H1 (cell line): Measurements from ENCODE around the gene HSPA1L. TPM values are rescaled to one million over a fixed set of nuclear protein-coding genes. Genes with fewer than 3 reads are reported as not detected.

Experiments used
- CBX5 ChIP-seq: fragments of 300-800, 300-1000 bp; sonication (generic); IDR thresholded peaks from 2 replicates; pipeline ENCODE4 v1.7.1; 2016; ENCODE audit warnings: antibody characterized with exemption, low read length, low read depth
- HDAC6 ChIP-seq: IDR thresholded peaks from one replicate; pipeline ENCODE4 v1.7.1; 2012; ENCODE audit warnings: low read depth, mild to moderate bottlenecking, inconsistent platforms, low read length, moderate library complexity
- MAFK ChIP-seq: IDR thresholded peaks from 2 replicates; pipeline ENCODE4 v1.6.1; 2012; ENCODE audit warnings: low read depth, mild to moderate bottlenecking, improper control_type of control experiment, low read length
- TEAD4 ChIP-seq: IDR thresholded peaks from 2 replicates; pipeline ENCODE4 v1.6.1; 2012; ENCODE audit warnings: low read depth, low read length, inconsistent platforms, mixed read lengths
- polyA plus RNA-seq, 7 experiments: library from polyadenylated mRNA; depleted of rRNA in 3 of 7; stranded (reverse) in 5 of 7; unstranded in 2 of 7; fragments of >200 nt in 5 of 7; fragments of 200-250 nt in 2 of 7; gene quantifications; 1 replicate in 5 of 7; 2 replicates in 1 of 7; 4 replicates in 1 of 7; pipeline versions ENCODE4 v1.2.1 to v1.2.3, GENCODE V29; 2011 to 2013; ENCODE audit warnings: missing spikeins in 2 of 7, mixed read lengths in 2 of 7
- total RNA-seq: library from RNA; stranded (reverse); fragmentation: NEBNext Ultra II Directional; extraction: Animal tissue kit (Norgen Biotek cat#: 25700); gene quantifications from 2 replicates; pipeline ENCODE4 v1.2.1, GENCODE V29; 2021
- TF ChIP-seq, protein P1 (sequence below): fragments of 300-600 bp; sonication (generic); IDR thresholded peaks from 2 replicates; pipeline ENCODE4 v1.7.1; 2012; ENCODE audit warnings: low read length, moderate library complexity, mild to moderate bottlenecking, inconsistent platforms; ENCODE audit not compliant: insufficient replicate concordance

The HSPA1L gene
- total and polyA plus RNA-seq, 2 of the 8 experiments (the other 6 are each of a cell fraction or from before 2014, with no cell fraction given), result 1.00 to 1.9 TPM

- TF ChIP-seq TEAD4 (no peak), MAFK (no peak), CBX5 (no peak), HDAC6 (no peak)
- TF ChIP-seq, protein P1, sequence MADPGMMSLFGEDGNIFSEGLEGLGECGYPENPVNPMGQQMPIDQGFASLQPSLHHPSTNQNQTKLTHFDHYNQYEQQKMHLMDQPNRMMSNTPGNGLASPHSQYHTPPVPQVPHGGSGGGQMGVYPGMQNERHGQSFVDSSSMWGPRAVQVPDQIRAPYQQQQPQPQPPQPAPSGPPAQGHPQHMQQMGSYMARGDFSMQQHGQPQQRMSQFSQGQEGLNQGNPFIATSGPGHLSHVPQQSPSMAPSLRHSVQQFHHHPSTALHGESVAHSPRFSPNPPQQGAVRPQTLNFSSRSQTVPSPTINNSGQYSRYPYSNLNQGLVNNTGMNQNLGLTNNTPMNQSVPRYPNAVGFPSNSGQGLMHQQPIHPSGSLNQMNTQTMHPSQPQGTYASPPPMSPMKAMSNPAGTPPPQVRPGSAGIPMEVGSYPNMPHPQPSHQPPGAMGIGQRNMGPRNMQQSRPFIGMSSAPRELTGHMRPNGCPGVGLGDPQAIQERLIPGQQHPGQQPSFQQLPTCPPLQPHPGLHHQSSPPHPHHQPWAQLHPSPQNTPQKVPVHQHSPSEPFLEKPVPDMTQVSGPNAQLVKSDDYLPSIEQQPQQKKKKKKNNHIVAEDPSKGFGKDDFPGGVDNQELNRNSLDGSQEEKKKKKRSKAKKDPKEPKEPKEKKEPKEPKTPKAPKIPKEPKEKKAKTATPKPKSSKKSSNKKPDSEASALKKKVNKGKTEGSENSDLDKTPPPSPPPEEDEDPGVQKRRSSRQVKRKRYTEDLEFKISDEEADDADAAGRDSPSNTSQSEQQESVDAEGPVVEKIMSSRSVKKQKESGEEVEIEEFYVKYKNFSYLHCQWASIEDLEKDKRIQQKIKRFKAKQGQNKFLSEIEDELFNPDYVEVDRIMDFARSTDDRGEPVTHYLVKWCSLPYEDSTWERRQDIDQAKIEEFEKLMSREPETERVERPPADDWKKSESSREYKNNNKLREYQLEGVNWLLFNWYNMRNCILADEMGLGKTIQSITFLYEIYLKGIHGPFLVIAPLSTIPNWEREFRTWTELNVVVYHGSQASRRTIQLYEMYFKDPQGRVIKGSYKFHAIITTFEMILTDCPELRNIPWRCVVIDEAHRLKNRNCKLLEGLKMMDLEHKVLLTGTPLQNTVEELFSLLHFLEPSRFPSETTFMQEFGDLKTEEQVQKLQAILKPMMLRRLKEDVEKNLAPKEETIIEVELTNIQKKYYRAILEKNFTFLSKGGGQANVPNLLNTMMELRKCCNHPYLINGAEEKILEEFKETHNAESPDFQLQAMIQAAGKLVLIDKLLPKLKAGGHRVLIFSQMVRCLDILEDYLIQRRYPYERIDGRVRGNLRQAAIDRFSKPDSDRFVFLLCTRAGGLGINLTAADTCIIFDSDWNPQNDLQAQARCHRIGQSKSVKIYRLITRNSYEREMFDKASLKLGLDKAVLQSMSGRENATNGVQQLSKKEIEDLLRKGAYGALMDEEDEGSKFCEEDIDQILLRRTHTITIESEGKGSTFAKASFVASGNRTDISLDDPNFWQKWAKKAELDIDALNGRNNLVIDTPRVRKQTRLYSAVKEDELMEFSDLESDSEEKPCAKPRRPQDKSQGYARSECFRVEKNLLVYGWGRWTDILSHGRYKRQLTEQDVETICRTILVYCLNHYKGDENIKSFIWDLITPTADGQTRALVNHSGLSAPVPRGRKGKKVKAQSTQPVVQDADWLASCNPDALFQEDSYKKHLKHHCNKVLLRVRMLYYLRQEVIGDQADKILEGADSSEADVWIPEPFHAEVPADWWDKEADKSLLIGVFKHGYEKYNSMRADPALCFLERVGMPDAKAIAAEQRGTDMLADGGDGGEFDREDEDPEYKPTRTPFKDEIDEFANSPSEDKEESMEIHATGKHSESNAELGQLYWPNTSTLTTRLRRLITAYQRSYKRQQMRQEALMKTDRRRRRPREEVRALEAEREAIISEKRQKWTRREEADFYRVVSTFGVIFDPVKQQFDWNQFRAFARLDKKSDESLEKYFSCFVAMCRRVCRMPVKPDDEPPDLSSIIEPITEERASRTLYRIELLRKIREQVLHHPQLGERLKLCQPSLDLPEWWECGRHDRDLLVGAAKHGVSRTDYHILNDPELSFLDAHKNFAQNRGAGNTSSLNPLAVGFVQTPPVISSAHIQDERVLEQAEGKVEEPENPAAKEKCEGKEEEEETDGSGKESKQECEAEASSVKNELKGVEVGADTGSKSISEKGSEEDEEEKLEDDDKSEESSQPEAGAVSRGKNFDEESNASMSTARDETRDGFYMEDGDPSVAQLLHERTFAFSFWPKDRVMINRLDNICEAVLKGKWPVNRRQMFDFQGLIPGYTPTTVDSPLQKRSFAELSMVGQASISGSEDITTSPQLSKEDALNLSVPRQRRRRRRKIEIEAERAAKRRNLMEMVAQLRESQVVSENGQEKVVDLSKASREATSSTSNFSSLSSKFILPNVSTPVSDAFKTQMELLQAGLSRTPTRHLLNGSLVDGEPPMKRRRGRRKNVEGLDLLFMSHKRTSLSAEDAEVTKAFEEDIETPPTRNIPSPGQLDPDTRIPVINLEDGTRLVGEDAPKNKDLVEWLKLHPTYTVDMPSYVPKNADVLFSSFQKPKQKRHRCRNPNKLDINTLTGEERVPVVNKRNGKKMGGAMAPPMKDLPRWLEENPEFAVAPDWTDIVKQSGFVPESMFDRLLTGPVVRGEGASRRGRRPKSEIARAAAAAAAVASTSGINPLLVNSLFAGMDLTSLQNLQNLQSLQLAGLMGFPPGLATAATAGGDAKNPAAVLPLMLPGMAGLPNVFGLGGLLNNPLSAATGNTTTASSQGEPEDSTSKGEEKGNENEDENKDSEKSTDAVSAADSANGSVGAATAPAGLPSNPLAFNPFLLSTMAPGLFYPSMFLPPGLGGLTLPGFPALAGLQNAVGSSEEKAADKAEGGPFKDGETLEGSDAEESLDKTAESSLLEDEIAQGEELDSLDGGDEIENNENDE, result no peak
Observed at GRCh38 chr6:31775633-31776484, 39.2 kb downstream of the HSPA1L start (continued).
